B cell (primary cell): ENCODE data around the gene RNPEPL1.

Source experiments
- CTCF ChIP-seq: fragments of 200-600 bp; IDR thresholded peaks from one replicate; pipeline ENCODE4 v1.8.0; 2022; ENCODE audit warnings: antibody characterized with exemption, mild to moderate bottlenecking
- EZH2 ChIP-seq: IDR thresholded peaks from 2 replicates; pipeline ENCODE4 v1.6.1; 2012; ENCODE audit warnings: borderline replicate concordance, low read depth, mild to moderate bottlenecking, moderate library complexity, low read length; ENCODE audit not compliant: insufficient read depth, poor library complexity, severe bottlenecking

GRCh38 chr2:240628507-240628807 lies 60.2 kb downstream of the RNPEPL1 start:
- no peak for TF ChIP-seq CTCF
- no peak for TF ChIP-seq EZH2
